ENCODE measurements around the gene VAC14.

VAC14 gene

GRCh38 chr16:70696355-70696754 is 104.6 kb downstream of the VAC14 start:
- no peak overlapping the region for H3K4me3 ChIP-seq (ENCODE audit: low read length)
- DNase-seq (ENCODE audit: low read depth) = no peak
- no peak for TF ChIP-seq CTCF (conservative IDR thresholded peaks at IDR 0.05; ENCODE audit: low read depth, low read length)

DNA sequence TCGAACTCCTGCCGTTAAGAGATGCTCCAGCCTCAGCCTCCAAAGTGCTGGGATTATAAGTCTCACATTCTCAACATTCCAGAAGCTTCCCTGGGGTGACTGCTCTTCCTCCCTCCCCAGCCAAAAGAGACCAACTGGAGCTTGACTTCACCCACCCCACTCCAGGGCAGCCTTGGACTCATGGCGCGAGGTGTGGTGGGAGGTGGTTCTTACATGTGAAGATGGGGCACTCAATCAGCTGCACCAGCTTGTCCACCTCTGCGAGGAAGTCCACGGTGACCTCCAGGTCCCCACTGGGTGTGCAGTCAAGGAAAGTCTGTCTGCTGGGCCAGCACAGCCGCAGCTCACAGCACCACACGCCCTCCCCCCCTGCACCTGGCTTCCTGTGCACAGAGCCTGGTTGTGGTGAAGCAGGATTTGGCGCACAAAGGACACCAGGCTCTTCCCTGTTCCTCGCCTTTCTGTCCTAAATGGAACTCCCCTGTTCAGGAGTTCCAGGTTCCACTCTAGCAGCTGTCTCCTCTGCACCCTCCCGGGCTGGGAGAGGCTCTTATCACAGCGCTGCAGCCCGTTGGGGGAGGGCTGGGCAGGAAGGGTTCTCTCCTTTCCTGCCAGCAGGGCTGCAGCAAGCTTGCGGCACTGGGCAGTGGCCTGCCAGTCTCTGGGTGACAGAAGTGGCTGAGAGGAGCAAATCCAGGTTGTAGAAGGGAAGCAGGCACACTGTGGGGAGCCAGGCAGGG is 105.5 kb downstream of the VAC14 start:
- DNase-seq (ENCODE audit: low read depth) = no peak
- no peak for TF ChIP-seq CTCF (conservative IDR thresholded peaks at IDR 0.05; ENCODE audit: low read depth, low read length)

GRCh38 chr16:70694868-70695218 is 106.1 kb downstream of the VAC14 start:
- no peak for TF ChIP-seq CTCF (conservative IDR thresholded peaks at IDR 0.05; ENCODE audit: low read depth, low read length)
- no peak overlapping the region for H3K4me3 ChIP-seq (ENCODE audit: low read length)
- no peak for DNase-seq (ENCODE audit: low read depth)

More for the DNA sequence above, 105.5 kb downstream of the VAC14 start:
- no peak overlapping the region for H3K4me3 ChIP-seq (ENCODE audit: low read length)

DNA sequence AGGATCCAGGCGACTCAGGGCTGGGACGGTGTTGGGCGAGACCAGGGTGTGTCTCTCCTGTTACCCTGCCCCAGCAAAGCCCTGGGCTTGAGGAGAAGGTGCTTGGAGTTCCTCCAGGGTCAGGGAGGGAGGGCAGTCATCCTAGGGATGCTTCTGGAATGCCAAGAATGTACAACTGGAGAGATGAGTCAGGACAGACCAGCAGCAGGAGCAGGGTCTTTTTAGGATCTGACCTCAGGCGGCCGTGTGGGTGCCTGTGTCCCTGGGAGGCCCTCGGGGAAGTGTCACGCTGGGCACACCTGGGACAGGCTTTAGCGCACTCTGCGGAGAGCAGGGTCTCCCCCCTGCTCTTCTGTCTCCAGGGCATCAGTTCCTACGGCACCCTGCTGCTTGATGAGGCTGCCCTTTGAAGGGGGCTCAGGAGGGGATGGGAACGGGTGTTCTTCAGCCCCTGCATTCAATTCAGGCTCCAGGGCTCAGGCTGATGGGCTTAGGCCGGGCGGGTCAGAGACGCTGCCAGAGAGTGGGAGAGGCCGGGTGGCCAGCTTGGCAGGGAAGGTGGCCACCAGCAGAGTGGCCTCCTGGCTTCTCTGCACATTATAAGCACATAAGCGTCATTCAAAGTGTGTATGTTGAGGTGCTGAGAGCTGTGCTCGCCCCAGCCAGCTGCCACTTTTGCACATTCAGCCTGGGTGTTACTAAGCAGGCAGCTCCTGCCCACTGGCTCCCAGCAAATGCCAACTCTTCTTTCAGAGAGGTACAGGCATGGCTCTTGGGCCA is 106.7 kb downstream of the VAC14 start:
- no peak overlapping the region for H3K4me3 ChIP-seq (ENCODE audit: low read length)
- no peak for DNase-seq (ENCODE audit: low read depth)
- TF ChIP-seq CTCF (conservative IDR thresholded peaks at IDR 0.05; ENCODE audit: low read depth, low read length) = no peak

DNA sequence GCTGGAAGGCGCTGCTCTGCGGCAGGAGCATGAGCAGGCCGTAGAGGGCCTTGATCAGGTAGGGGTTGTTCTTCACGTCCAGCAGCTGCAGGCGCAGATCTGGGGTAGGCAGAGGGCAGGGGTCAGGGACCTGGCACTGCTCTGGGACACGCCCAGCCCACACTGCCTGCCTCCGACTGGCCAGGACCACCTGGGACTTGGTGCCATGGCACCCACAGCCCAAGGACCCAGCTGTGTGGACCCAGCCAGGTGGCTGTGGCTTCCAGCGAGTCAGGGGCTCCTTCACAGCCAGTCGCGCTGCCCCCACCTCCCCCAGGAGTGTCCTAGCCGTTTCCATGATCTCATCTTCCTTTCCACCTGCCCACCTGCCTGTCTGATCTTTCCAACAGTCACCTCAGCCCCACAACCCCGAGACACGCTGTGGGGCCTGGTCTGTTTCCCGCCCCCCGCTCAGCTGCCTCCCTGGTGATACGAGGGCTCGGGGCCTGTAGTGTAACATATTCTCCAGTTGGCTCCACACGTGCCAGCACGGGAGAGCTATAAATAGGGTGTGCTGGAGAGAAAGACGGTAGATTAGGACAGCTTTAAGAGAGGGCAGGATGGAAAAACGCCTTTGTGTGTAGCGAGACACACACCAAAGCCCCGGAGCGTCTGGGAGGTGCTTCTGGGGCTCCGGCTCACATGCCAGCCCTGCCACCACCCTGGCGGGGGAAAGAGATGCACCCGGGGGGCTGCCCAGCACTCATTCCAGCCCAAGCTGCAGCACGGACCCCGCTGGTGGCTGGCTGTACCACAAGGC is 107.9 kb downstream of the VAC14 start:
- DNase-seq (ENCODE audit: low read depth) = peak; percentile 52
- TF ChIP-seq CTCF (conservative IDR thresholded peaks at IDR 0.05; ENCODE audit: low read depth, low read length) = no peak
- no peak overlapping the region for H3K4me3 ChIP-seq (ENCODE audit: low read length)

DNA sequence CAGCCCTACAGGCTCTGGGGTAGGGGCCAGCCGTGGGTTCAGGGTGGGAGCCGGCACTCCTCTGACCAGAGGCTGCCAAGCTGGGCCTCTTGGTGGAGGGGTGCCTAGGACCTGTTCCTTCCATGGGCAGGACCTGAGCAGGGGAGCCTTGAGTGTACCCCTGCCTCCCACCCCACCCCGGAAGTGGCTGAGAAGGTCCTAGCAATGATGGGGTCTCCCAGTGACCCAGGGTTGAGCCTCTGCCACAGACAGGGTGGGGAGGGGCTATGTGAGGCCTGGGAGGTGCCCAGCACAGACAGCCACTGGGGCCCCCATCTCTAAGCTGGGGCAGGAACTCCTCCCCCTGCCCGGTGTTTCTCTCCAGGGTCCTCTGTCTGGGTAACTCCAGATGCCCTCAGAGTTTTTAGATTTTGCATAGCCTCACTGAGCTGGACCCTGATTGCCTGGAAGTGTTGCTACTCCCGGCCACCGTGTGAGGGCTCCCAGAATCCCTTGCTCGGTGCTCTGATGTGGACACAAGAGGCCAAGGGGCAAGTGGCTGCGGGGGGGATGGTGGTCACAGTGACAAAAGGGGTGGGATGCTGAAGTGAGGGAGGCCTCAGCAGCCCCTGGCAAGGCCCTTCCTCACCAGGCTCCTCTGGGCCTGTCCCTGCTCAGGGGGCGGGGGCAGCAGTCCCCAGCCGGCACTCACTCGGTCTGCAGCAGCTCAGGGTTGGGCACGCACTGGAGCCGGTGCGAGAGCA is 108.7 kb downstream of the VAC14 start:
- no peak overlapping the region for H3K4me3 ChIP-seq (ENCODE audit: low read length)
- DNase-seq (ENCODE audit: low read depth) = no peak
- TF ChIP-seq CTCF (conservative IDR thresholded peaks at IDR 0.05; ENCODE audit: low read depth, low read length) = no peak

Data from retinal pigment epithelial cell (primary cell).